NCI-H1417 treated with DMSO at 0.1 percent for 48 hours (cell line): ENCODE measurements around the gene PRDM5.

Experiments used
- DNase-seq: peaks from one replicate; lab custom pipeline; 2025; lab: John Stamatoyannopoulos, UW

PRDM5 gene

GRCh38 chr4:120855307-120856001, 67.1 kb downstream of the PRDM5 start:
- DNase-seq = no peak

- DNase-seq = no peak
Measured at GRCh38 chr4:120853161-120853935, 69.2 kb downstream of the PRDM5 start.

- no peak for DNase-seq
Measured at GRCh38 chr4:120850018-120850599, 72.4 kb downstream of the PRDM5 start.

- DNase-seq = no peak
Measured at GRCh38 chr4:120847019-120847582, 75.4 kb downstream of the PRDM5 start.

GRCh38 chr4:120844528-120844921, 78.0 kb downstream of the PRDM5 start:
- DNase-seq = no peak

DNA sequence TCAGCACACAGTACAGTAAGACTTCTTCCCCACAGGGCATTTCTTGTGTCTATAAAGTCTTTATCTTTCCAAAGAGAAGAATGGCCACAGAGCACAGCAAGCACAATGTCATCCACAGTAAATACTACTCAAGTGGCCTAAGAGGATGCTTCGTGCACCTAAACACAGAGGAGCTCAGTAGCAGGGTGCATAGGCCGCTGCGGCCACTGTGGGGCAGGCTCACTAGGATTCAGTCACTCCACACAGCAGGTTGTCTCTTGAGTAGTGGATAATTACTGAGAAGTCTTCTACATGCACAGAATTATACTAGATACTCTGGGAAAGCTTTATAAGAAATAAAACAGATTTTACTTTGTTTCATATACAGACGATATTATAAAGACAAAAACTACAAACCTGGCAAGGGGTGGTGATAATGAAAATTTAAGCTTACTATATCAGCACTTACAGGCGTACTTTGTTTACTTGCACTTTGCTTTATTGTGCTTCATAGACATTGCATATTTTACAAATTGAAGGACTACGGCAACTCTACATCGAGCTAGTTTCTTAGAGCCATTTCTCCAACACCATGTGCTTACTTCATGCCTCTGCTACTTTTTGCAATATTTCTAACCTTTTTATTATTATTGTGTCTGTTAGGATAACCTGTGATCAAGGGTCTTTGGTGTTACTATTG, 78.5 kb downstream of the PRDM5 start:
- DNase-seq = no peak

DNA sequence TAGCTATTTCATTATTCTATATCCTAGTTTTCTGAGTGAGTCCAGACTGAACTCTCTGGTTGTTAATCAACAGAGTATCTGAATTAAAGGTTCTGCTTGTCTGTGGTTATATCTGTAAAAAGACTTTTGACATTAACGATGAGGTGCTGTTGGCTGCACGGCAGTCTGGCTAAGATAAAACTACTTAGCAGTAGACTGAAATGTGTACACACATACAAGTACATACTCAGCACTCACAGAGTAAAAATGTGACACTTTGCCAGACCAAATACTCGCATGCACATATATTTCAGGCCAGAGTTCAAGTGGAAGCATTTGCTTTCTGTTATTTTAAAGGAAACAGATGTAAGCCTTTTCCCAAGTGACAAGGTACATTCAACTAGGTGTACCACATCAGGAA, 80.5 kb downstream of the PRDM5 start:
- no peak for DNase-seq

DNA sequence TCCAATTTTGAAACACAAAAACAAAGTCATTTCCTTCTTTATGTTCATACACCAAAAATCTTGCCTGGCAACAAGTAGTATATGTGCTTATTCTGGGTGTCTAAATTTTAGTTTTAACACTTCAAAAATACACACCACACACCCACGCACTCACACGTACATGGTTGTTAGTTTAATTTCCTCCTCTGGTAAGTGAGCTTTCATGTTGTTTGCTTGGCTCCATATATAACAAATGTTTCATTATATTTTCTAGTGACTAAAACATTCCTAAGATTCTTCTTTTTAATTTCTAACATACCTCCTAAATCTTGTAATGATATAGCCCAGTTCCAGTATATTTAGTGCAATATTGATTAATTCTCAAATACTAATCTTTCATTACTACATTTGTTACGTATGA, 80.9 kb downstream of the PRDM5 start:
- DNase-seq = no peak

GRCh38 chr4:120839974-120840751, 82.4 kb downstream of the PRDM5 start:
- no peak for DNase-seq

DNA sequence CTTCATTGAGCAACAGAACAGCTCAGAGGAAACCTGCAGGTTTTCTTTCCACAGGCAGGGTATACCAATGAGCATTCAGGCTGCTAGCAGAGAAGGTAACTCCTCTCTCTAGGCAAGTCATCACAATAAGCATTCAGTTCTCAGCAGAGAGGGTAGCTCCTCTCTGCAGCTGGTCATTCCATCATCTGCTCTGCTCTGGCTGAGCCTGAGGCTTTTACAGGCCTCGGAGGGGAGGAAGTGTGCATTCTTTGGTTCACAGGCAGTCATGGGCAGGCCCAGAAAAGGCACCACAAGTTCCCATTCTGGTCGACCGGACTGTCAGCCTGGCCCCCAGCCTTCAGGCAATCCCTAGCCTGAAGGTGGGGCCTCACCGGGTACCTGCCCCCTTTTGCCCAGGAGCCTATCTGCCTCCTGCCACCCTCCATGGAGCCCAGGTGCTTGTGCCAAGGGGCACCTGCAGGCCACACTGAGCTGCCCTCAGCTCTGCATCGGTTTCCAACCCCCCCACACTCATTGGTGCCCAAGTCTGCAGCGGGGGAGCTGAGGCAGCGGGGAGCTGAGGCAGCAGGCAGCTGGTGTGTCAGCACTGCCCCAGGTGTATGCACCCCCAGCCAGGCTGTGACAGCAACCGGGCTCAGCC, 83.1 kb downstream of the PRDM5 start:
- DNase-seq = no peak

DNA sequence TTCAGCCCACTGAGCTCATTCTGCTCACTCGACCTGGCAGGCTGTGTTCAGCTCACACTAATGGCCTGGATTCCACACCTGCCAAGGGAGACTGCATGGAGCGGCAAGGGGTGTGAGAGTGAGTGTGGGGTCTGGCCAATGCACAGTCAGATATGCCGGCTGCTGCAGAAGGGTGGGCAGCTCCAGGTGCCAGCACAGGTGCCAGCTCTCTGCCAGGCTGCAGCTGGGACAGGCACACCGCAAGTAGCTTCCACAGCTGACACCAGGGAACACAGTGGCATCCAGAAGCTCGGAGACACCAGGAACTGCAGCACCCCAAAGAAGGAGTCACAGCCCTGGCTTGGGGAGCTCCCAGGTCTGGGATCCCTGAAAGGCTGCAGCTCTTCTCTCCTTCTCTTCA, 83.7 kb downstream of the PRDM5 start:
- no peak for DNase-seq

GRCh38 chr4:120837656-120838055, 84.9 kb downstream of the PRDM5 start:
- DNase-seq = no peak

GRCh38 chr4:120835342-120835741, 87.2 kb downstream of the PRDM5 start:
- no peak for DNase-seq

DNA sequence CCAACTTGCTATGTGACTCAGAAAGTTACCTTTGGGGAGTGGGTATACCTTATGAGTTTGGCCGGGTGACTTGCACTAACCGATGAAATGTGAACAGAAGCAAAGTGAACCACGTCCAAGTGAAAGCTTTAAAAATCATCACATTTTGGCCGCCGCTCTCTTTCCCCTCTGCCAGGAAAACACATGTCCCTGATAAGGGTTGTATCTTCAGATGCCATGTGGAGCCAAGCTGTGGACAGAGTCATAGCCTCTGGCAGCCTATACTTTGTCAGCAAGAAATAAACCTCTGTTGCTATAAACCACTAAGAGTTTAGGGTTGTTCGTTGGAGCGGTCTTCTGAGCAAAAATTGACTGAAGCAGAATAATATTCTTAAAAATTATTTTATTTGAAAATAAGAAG, 92.3 kb downstream of the PRDM5 start:
- DNase-seq = no peak

DNA sequence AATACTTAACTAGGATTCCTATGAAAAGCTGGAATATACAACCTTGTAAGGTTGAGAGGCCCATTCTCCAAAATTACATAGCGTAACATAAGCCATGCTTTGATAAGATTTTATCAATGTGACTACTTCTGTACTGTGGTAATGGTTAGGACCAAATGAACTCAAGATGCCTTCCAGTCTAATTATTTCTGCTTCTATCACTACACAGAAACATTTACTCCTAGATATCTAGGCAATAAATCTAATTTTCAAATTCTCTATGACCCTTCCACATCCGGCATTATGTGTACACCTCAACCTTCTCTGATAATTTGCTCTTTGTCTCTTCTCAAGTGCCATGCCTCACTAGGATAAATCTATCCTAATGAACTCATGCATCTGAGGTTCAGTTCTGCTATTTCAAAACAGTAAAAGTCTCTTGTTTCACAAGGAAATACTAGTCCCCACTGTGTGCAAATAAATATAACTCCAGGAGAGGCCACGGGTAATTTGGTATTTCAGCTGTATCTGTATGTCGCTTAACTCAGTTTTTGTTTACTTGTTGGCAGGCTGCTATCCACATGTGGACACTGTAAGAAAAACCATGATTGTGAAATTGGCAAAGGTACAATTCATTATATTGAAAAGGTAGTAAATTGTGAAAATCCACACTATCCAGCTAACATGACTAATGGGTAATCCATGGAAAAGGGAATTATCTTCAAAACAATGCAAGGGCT, 93.3 kb downstream of the PRDM5 start:
- no peak for DNase-seq

DNA sequence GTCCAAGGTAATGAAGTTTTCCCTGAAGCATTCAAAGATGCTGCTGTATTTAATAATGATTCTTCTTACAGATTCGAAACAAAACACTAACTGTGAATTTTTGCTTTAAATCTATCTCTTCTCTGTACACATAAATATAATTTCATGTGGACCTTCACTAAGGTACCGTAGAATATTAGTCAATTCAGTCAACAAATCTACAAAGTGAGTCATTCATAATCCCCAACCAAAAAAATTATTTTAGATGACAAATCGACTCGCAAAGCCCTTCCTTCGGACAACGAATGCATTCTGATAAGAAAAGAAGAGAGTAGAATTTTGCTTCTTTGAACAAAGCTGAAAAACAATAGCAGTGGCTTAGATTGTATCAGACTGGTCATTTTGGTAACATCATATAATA, 95.7 kb downstream of the PRDM5 start:
- DNase-seq = no peak

- DNase-seq = no peak
Measured at GRCh38 chr4:120826449-120826848, 96.1 kb downstream of the PRDM5 start.

DNA sequence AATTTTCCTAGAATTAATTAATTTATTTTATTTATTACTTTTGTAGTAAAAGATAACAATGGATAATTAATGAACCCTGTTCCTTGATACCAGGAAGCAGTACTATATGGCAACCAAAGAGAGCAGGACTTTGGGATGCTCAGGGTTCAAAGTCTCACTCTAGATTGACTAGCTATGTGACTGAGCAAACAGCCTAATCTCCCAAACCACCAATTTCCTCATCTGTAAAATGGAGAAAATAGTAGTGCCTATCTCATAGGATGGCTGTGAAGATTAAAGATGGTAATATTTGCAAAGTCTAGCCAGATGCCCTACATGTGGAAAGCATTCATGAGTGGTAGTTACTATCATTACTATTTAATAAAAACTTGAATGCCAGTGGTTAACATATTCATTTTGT, 97.6 kb downstream of the PRDM5 start:
- no peak for DNase-seq

- DNase-seq = no peak
Measured at GRCh38 chr4:120821977-120822376, 100.5 kb downstream of the PRDM5 start.

DNA sequence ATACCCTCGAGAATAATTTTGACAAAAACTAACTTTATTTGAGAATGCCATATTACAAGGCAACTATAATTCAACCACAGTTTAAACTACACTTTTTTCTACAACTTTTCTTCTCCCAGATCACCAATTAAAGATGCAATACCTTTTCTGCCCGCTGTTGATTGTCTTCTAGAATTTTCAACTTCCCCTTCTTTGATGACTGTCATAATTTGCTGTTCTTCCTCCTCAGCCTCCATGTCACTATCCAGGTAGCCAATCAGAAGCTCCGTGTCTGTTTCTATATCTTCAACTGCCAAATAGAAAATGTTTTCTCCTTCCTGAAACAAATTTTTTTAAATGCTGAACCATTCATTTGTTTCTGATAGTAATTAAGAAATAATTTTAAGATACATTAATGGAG, 101.5 kb downstream of the PRDM5 start:
- no peak for DNase-seq
